ENCODE results near the gene DOK6.
"Not testable (repeated sequence)": the region's sequence is repeated elsewhere in the genome, so short reads cannot be mapped to it uniquely, and the experiment has no call there.

Gene DOK6

DNA sequence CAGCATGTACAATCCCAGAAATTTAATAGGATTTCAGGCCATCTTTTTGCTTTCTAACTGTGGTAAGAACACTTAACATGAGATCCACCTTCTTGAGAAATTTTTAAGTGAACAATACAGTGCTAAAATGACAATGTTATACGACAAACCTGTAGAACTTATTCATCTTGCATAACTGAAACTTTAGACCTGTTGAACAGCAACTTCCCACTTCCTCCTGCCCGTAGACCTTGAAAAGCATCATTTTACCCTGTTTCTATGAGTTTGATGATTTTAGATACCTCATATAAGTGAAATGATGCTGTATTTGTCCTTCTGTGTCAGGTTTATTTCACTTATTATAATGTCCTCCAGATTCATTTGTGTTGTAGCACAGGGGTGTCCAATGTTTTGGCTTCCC lies 418.8 kb downstream of the DOK6 start:
- H3K36me3 ChIP-seq (ENCODE audit: insufficient read depth, low read length) = no peaks in the 10 kb centered on the region
- H3K4me3 ChIP-seq (ENCODE audit: low read length) = no peak overlapping the region
- H3K4me1 ChIP-seq (ENCODE audit: control insufficient read depth, insufficient read depth, low read length) = peaks cover 9% of the 10 kb centered on the region
- H3K27me3 ChIP-seq (ENCODE audit: control insufficient read depth, insufficient read depth, low read length) = no peaks in the 10 kb centered on the region
- no peak overlapping the region for H3K9ac ChIP-seq (ENCODE audit: low read depth, low read length)
- no peaks in the 10 kb centered on the region for H3K9me3 ChIP-seq (replicated peaks; ENCODE audit: low read length)
- no peak overlapping the region for H3K4me2 ChIP-seq (ENCODE audit: low read length)

DNA sequence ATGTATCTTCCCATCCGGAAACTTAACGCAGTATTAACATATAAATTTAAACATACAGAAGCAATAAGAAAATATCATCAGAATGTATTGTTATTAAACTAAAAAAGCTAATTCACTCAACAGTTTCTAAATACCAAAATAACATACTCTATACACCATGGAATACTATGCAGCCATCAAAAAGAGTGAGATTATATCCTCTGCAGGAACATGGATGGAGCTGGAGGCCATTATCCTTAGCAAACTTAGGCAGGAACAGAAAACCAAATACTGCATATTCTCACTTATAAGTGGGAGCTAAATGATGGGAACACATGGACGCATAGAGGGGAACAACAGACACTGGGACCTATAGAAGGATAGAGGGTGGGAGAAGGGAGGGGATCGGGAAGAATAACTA lies 419.9 kb downstream of the DOK6 start:
- Histone ChIP-seq H3K4me1 (ENCODE audit: control insufficient read depth, insufficient read depth, low read length) (peaks cover 9% of the 10 kb centered on the region), H3K9ac (ENCODE audit: low read depth, low read length) (no peak overlapping the region), H3K4me3 (ENCODE audit: low read length) (no peak overlapping the region), H3K4me2 (ENCODE audit: low read length) (no peak overlapping the region), H3K9me3 (replicated peaks; ENCODE audit: low read length) (no peaks in the 10 kb centered on the region), H3K36me3 (ENCODE audit: insufficient read depth, low read length) (no peaks in the 10 kb centered on the region), H3K27me3 (ENCODE audit: control insufficient read depth, insufficient read depth, low read length) (no peaks in the 10 kb centered on the region)

DNA sequence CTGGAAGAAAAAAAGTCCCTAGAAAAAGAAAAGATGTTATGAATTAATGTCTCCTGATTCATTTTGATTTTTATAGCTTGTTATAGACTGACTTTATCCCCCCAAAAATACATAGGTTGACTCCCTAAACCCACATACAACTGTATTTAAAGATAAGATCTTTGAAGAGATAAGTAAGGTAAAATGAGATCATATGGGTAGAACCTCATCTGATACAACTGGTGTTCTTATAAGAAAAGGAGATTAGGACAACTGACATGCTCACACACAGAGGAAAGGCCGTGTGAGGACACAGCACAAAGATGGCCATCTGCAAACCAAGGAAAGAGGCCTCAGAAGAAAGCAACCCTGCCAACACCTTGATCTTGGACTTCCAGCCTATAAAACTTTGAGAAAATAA lies 429.5 kb downstream of the DOK6 start:
- Histone ChIP-seq H3K4me1 (ENCODE audit: control insufficient read depth, insufficient read depth, low read length) (no peaks in the 10 kb centered on the region), H3K9me3 (replicated peaks; ENCODE audit: low read length) (no peaks in the 10 kb centered on the region), H3K36me3 (ENCODE audit: insufficient read depth, low read length) (no peaks in the 10 kb centered on the region), H3K4me2 (ENCODE audit: low read length) (no peak overlapping the region), H3K9ac (ENCODE audit: low read depth, low read length) (no peak overlapping the region), H3K4me3 (ENCODE audit: low read length) (no peak overlapping the region), H3K27me3 (ENCODE audit: control insufficient read depth, insufficient read depth, low read length) (no peaks in the 10 kb centered on the region)

DNA sequence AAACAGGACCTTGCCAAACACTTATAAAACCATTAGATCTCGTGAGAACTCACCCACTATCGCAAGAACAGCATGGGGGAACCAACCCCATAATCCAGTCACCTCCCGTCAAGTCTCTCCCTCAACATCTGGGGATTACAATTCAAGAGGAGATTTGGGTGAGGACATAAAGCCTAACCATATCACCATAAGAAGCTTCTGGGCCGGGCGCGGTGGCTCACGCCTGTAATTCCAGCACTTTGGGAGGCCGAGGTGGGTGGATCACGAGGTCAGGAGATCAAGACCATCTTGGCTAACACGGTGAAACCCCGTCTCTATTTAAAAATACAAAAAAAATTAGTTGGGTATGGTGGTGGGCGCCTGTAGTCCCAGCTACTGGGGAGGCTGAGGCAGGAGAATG lies 434.3 kb downstream of the DOK6 start:
- H3K36me3 ChIP-seq (ENCODE audit: insufficient read depth, low read length); H3K9ac ChIP-seq (ENCODE audit: low read depth, low read length); H3K4me3 ChIP-seq (ENCODE audit: low read length); H3K4me1 ChIP-seq (ENCODE audit: control insufficient read depth, insufficient read depth, low read length); H3K27me3 ChIP-seq (ENCODE audit: control insufficient read depth, insufficient read depth, low read length); H3K9me3 ChIP-seq (replicated peaks; ENCODE audit: low read length); H3K4me2 ChIP-seq (ENCODE audit: low read length): not testable (repeated sequence)

DNA sequence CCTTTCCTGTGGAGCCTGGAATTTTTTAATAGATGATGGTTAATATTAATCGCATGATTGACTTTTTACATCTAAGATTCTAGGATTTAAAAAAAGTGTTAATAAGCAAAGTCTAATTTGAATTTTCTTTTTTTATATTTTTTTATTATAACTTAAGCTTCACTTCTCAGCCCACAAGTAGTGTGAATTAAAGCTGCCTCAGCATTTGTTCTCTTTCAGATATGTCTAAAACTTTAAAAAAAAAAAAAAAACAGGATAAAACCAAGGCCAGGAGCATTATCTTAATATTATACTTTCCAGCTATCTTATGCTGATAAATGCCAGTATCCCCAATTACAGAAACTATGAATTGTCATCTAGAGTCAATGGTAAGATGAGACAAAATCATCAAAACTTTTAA lies 437.3 kb downstream of the DOK6 start:
- H3K9ac ChIP-seq (ENCODE audit: low read depth, low read length) = no peak overlapping the region
- H3K4me1 ChIP-seq (ENCODE audit: control insufficient read depth, insufficient read depth, low read length) = peaks cover 15% of the 10 kb centered on the region
- H3K27me3 ChIP-seq (ENCODE audit: control insufficient read depth, insufficient read depth, low read length) = no peaks in the 10 kb centered on the region

DNA sequence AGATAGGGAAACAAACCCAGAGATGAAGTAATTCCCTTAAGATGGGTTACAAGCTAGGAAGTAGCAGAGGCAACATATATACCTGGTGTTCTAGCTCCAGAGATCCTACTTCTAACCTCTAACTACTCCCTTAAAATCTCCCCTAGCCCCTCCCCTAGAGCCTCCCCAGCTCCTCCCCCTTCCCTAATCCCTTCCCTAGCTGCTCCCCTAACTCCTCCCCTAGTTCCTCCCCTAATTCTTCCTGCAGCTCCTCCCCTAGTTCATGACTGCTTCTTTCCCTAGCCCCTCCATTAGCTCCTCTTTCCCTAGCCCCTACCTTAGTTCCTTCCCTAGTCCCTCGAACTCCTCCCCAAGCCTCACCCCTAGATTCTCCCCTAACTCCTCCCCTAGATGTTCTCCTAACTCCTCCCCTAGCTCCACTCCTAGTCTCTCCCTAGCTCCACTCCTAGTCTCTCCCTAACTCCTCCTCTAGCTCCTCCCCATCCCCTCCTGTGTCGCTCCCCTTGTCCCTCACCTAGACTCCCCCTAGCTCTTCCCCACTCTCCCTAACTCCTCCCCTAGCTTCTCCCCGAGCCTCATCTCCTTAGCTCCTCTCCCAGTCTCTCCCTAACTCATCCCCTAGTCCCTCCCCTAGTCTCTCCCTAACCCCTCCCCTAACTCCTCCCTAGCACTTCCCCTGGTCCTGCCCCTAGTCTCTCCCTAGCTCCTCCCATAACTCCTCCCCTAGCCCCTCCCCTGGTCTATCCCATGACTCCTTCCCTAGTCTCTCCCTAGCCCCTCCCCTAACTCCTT lies 438.1 kb downstream of the DOK6 start:
- Histone ChIP-seq H3K9me3 (replicated peaks; ENCODE audit: low read length) (no peaks in the 10 kb centered on the region), H3K4me2 (ENCODE audit: low read length) (no peak overlapping the region), H3K4me1 (ENCODE audit: control insufficient read depth, insufficient read depth, low read length) (peaks cover 15% of the 10 kb centered on the region), H3K4me3 (ENCODE audit: low read length) (no peak overlapping the region), H3K27me3 (ENCODE audit: control insufficient read depth, insufficient read depth, low read length) (no peaks in the 10 kb centered on the region), H3K36me3 (ENCODE audit: insufficient read depth, low read length) (no peaks in the 10 kb centered on the region), H3K9ac (ENCODE audit: low read depth, low read length) (no peak overlapping the region)

More for the DNA sequence above, 437.3 kb downstream of the DOK6 start:
- Histone ChIP-seq H3K4me3 (ENCODE audit: low read length) (no peak overlapping the region), H3K4me2 (ENCODE audit: low read length) (no peak overlapping the region), H3K36me3 (ENCODE audit: insufficient read depth, low read length) (no peaks in the 10 kb centered on the region), H3K9me3 (replicated peaks; ENCODE audit: low read length) (no peaks in the 10 kb centered on the region)

DNA sequence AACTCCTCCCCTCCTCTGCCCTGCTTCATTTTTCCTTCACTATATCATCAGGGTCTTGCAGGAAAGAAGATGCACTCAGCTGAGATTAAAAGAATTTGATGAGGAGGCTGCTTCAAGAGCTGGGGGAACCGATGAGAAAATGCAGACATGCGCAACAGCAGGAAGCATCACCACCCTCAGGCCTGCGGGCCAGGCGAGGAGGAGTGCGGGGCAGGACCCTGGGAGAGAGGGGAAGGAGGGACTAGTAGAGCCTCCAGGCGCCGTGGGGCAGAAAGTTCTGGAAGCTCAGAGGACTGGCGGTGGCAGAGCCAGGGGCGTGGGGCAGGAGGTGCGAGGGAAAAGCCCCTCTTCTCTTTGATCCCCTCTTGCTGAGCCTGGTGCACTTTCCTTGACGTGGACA lies 438.8 kb downstream of the DOK6 start:
- Histone ChIP-seq H3K36me3 (ENCODE audit: insufficient read depth, low read length) (no peaks in the 10 kb centered on the region), H3K4me1 (ENCODE audit: control insufficient read depth, insufficient read depth, low read length) (peaks cover 15% of the 10 kb centered on the region), H3K27me3 (ENCODE audit: control insufficient read depth, insufficient read depth, low read length) (no peaks in the 10 kb centered on the region), H3K4me3 (ENCODE audit: low read length) (peak overlapping the region; percentile 66), H3K9me3 (replicated peaks; ENCODE audit: low read length) (no peaks in the 10 kb centered on the region), H3K4me2 (ENCODE audit: low read length) (peak overlapping the region; percentile 85), H3K9ac (ENCODE audit: low read depth, low read length) (no peak overlapping the region)

DNA sequence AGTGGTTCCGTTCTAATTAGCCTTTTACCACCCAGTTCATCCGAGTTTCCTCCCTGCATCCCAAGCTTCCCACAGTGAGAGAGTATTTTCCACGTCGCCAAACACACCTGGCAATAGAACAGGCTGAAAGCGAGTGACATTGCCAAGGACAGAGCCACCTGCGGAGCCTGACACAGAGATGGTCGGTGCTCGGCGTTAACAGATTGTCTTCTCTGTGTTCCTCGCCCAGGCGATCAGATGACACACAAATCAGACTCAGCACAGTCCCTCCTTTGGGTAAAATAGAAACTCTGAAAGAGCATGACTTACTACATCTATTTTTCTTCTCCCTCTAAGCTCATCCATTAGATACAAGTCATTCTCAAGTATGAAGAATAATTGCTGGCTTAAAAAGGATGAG lies 439.3 kb downstream of the DOK6 start:
- Histone ChIP-seq H3K4me3 (ENCODE audit: low read length) (peak overlapping the region; percentile 66), H3K4me2 (ENCODE audit: low read length) (peak overlapping the region; percentile 85), H3K9me3 (replicated peaks; ENCODE audit: low read length) (no peaks in the 10 kb centered on the region), H3K9ac (ENCODE audit: low read depth, low read length) (peak overlapping the region; percentile 9), H3K4me1 (ENCODE audit: control insufficient read depth, insufficient read depth, low read length) (peaks cover 15% of the 10 kb centered on the region), H3K27me3 (ENCODE audit: control insufficient read depth, insufficient read depth, low read length) (no peaks in the 10 kb centered on the region), H3K36me3 (ENCODE audit: insufficient read depth, low read length) (no peaks in the 10 kb centered on the region)

DNA sequence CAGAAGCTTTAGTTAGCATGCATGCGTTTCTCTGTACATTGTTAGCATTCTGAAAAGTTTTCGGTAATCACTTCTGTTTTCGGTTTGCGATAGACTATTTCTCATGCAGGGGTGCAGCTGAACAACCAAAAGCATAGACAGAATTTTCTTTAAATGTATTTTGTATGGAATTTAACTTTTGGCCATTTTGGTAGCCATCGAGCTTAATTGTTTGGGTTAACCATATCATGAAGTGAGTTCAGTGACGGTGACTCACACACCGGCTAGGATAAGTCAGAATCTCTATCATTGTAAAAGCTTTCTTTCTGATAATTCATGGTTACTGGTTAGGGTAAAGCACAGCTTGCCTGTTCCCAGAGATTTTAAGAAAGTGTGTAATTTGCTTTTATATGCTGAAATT lies 439.8 kb downstream of the DOK6 start:
- Histone ChIP-seq H3K9me3 (replicated peaks; ENCODE audit: low read length) (no peaks in the 10 kb centered on the region), H3K4me2 (ENCODE audit: low read length) (peak overlapping the region; percentile 85), H3K27me3 (ENCODE audit: control insufficient read depth, insufficient read depth, low read length) (no peaks in the 10 kb centered on the region), H3K36me3 (ENCODE audit: insufficient read depth, low read length) (no peaks in the 10 kb centered on the region), H3K4me3 (ENCODE audit: low read length) (peak overlapping the region; percentile 66), H3K4me1 (ENCODE audit: control insufficient read depth, insufficient read depth, low read length) (peaks cover 15% of the 10 kb centered on the region), H3K9ac (ENCODE audit: low read depth, low read length) (peak overlapping the region; percentile 9)

DNA sequence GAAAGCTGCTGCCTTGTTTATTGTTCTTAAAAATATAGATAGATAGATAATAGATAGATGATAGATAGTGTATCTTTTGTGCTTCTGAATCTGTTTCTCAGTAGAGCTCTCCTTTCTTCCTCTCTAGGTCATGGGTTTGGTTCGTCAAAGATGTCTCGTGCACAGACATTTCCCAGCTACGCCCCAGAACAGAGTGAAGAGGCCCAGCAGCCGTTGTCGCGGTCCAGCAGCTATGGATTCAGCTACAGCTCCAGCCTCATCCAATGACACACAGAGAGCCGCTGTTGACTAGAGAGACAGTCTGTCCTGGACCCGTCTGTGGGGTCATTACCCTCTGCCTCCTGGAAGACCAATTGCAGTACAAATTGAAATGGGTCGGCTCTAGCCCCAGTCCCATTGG lies 440.4 kb downstream of the DOK6 start:
- H3K36me3 ChIP-seq (ENCODE audit: insufficient read depth, low read length) = no peaks in the 10 kb centered on the region
- H3K4me3 ChIP-seq (ENCODE audit: low read length) = no peak overlapping the region
- H3K9me3 ChIP-seq (replicated peaks; ENCODE audit: low read length) = no peaks in the 10 kb centered on the region
- H3K4me2 ChIP-seq (ENCODE audit: low read length) = no peak overlapping the region
- no peak overlapping the region for H3K9ac ChIP-seq (ENCODE audit: low read depth, low read length)
- H3K4me1 ChIP-seq (ENCODE audit: control insufficient read depth, insufficient read depth, low read length) = peaks cover 15% of the 10 kb centered on the region
- no peaks in the 10 kb centered on the region for H3K27me3 ChIP-seq (ENCODE audit: control insufficient read depth, insufficient read depth, low read length)

DNA sequence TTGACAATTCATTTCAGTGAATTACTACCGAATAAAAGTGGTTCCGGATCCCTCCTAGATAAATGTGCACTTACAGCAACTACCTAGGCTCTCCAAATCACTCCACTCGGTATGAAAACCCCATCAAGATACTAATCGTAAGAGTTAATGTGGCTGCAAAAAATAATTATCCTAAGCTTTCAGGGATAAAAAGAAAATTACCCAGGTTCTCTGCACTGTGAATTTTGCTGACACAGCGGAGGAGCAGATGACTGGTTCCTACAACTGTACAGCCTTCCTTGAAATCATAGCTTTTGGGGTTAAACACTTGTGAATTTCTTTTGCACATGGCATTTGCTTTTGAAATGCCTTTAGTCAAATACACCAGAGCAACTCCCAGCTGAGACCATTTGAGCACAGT lies 442.3 kb downstream of the DOK6 start:
- H3K4me2 ChIP-seq (ENCODE audit: low read length) = no peak overlapping the region
- no peaks in the 10 kb centered on the region for H3K9me3 ChIP-seq (replicated peaks; ENCODE audit: low read length)
- H3K4me3 ChIP-seq (ENCODE audit: low read length) = no peak overlapping the region
- H3K4me1 ChIP-seq (ENCODE audit: control insufficient read depth, insufficient read depth, low read length) = peaks cover 15% of the 10 kb centered on the region
- no peaks in the 10 kb centered on the region for H3K36me3 ChIP-seq (ENCODE audit: insufficient read depth, low read length)
- H3K27me3 ChIP-seq (ENCODE audit: control insufficient read depth, insufficient read depth, low read length) = no peaks in the 10 kb centered on the region
- H3K9ac ChIP-seq (ENCODE audit: low read depth, low read length) = no peak overlapping the region

DNA sequence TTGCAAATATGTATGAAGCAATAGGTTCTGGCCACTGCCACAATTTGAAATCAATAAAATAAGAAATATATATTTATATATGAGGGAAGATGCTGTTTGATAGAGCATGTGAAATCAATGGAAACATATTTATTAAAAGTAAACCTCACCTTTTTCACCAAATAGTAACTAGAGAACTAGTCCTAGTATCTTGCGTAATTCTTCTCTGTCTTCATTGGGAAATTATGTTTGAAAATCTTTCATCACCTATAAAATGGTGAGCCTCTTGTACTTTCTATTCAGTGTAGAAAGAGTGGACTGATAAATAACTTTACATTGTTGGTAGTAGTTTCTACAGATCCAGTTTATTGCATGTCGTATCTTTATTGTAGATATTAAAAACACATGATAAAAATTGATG lies 444.0 kb downstream of the DOK6 start:
- Histone ChIP-seq H3K36me3 (ENCODE audit: insufficient read depth, low read length) (no peaks in the 10 kb centered on the region), H3K9me3 (replicated peaks; ENCODE audit: low read length) (no peaks in the 10 kb centered on the region), H3K4me3 (ENCODE audit: low read length) (no peak overlapping the region), H3K9ac (ENCODE audit: low read depth, low read length) (no peak overlapping the region), H3K4me1 (ENCODE audit: control insufficient read depth, insufficient read depth, low read length) (peaks cover 14% of the 10 kb centered on the region), H3K27me3 (ENCODE audit: control insufficient read depth, insufficient read depth, low read length) (no peaks in the 10 kb centered on the region), H3K4me2 (ENCODE audit: low read length) (no peak overlapping the region)
